ENCODE data around the gene ZFYVE16.
A peak's percentile ranks its signal among the peaks of the same experiment; 100 is the strongest.
"Not testable (repeated sequence)": the region's sequence is repeated elsewhere in the genome, so short reads cannot be mapped to it uniquely, and the experiment has no call there.

ZFYVE16 gene

GRCh38 chr5:80411589-80412219, 3.8 kb downstream of the ZFYVE16 start:
- DNase-seq: no peak

GRCh38 chr5:80414113-80414512, 6.2 kb downstream of the ZFYVE16 start:
- DNase-seq: no peak

- no peak for DNase-seq
Observed at GRCh38 chr5:80417973-80418372, 10.1 kb downstream of the ZFYVE16 start.

GRCh38 chr5:80424365-80424764, 16.5 kb downstream of the ZFYVE16 start:
- DNase-seq: not testable (repeated sequence)

GRCh38 chr5:80435476-80435875, 27.6 kb downstream of the ZFYVE16 start:
- no peak for DNase-seq

GRCh38 chr5:80437326-80437725, 29.5 kb downstream of the ZFYVE16 start:
- DNase-seq: no peak

- no peak for DNase-seq
Observed at GRCh38 chr5:80438739-80439138, 30.9 kb downstream of the ZFYVE16 start.

- no peak for DNase-seq
Observed at GRCh38 chr5:80439213-80439612, 31.3 kb downstream of the ZFYVE16 start.

- DNase-seq: no peak
Observed at GRCh38 chr5:80442742-80443141, 34.9 kb downstream of the ZFYVE16 start.

GRCh38 chr5:80453366-80453765, 45.5 kb downstream of the ZFYVE16 start:
- no peak for DNase-seq

GRCh38 chr5:80463269-80463668, 55.4 kb downstream of the ZFYVE16 start:
- no peak for DNase-seq

- no peak for DNase-seq
Observed at GRCh38 chr5:80466669-80467485, 59.0 kb downstream of the ZFYVE16 start.

GRCh38 chr5:80468131-80468530, 60.3 kb downstream of the ZFYVE16 start:
- no peak for DNase-seq

- DNase-seq: not testable (repeated sequence)
Observed at GRCh38 chr5:80470631-80471030, 62.8 kb downstream of the ZFYVE16 start.

GRCh38 chr5:80474929-80475328, 67.1 kb downstream of the ZFYVE16 start:
- DNase-seq: no peak

- no peak for DNase-seq
Observed at GRCh38 chr5:80479713-80480112, 71.8 kb downstream of the ZFYVE16 start.

- DNase-seq: no peak
Observed at GRCh38 chr5:80480354-80480753, 72.5 kb downstream of the ZFYVE16 start.

GRCh38 chr5:80481019-80481893, 73.4 kb downstream of the ZFYVE16 start:
- no peak for DNase-seq

GRCh38 chr5:80482578-80482977, 74.7 kb downstream of the ZFYVE16 start:
- DNase-seq: no peak

- DNase-seq: no peak
Observed at GRCh38 chr5:80483636-80484232, 75.9 kb downstream of the ZFYVE16 start.

- DNase-seq: peak; percentile 45
Observed at GRCh38 chr5:80487444-80487828, 79.6 kb downstream of the ZFYVE16 start.

- DNase-seq: peak; percentile 91
Observed at GRCh38 chr5:80487829-80488721, 80.2 kb downstream of the ZFYVE16 start, which contains the start of gene FAM151B. TSS of gene FAM151B (plus strand) at chr5:80488100. CDS start at chr5:80488124, 24 bp downstream.
